Upper lobe of right lung (tissue), 1 donor: ENCODE measurements around the gene RBM44. TPM values are rescaled to one million over a fixed set of nuclear protein-coding genes. Genes with fewer than 3 reads are reported as not detected.
"Not testable (repeated sequence)": the region's sequence is repeated elsewhere in the genome, so short reads cannot be mapped to it uniquely, and the experiment has no call there.

Experiments
- ATAC-seq: fragments of 200-7000 bp; cut with Tn5 transposase; one replicate; pipeline ENCODE4 v1.9.1; 2020; ENCODE audit warnings: mild to moderate bottlenecking, moderate library complexity
- DNase-seq: peaks from one replicate; pipeline ENCODE4 v3.0.0-alpha.2; 2020
- H3K27ac ChIP-seq: fragments of 200-600 bp; one replicate; pipeline ENCODE4 v1.8.0; 2022
- H3K27me3 ChIP-seq: fragments of 200-600 bp; one replicate; pipeline ENCODE4 v1.8.0; 2022; ENCODE audit warnings: mild to moderate bottlenecking
- H3K36me3 ChIP-seq: fragments of 200-600 bp; one replicate; pipeline ENCODE4 v1.8.0; 2022
- H3K4me1 ChIP-seq: fragments of 200-600 bp; one replicate; pipeline ENCODE4 v1.8.0; 2022
- H3K4me3 ChIP-seq: fragments of 200-600 bp; one replicate; pipeline ENCODE4 v1.8.0; 2022; ENCODE audit warnings: mild to moderate bottlenecking
- H3K9me3 ChIP-seq: fragments of 200-600 bp; one replicate; pipeline ENCODE4 v1.8.0; 2022
- CTCF ChIP-seq: fragments of 200-600 bp; IDR thresholded peaks from one replicate; pipeline ENCODE4 v1.8.0; 2022; ENCODE audit warnings: antibody characterized with exemption
- intact Hi-C: fragments of 100-400 bp; cut with DNase I; formaldehyde crosslinking; loops from one replicate; pipeline ENCODE4 v1.11.0; 2022
- total RNA-seq: library from RNA; stranded (reverse); fragmentation: NEBNext Ultra II Directional; extraction: Animal tissue kit (Norgen Biotek cat#: 25700); gene quantifications from one replicate; pipeline ENCODE4 v1.2.1, GENCODE V29; 2021
- donor health status: DM: no; HTN: yes; CAD: no; lungs with severe emphysema.

The RBM44 gene
- total RNA-seq, 1 donor from 2014 or later: 1.8 TPM

- Histone ChIP-seq H3K4me3 (no peak overlapping the region), H3K9me3 (no peaks in the 10 kb centered on the region), H3K36me3 (peaks cover 96% of the 10 kb centered on the region), H3K4me1 (no peaks in the 10 kb centered on the region), H3K27me3 (no peaks in the 10 kb centered on the region), H3K27ac (no peak overlapping the region)
- peak; percentile 94 for ATAC-seq
- intact Hi-C loops: no loop called here
- TF ChIP-seq CTCF: peak; percentile 62
- no peak for DNase-seq
Measured at GRCh38 chr2:237774811-237775553, 23.6 kb upstream of the RBM44 start.

GRCh38 chr2:237779521-237779920, 19.1 kb upstream of the RBM44 start:
- no peaks in the 10 kb centered on the region for H3K27me3 ChIP-seq
- H3K4me3 ChIP-seq: no peak overlapping the region
- H3K36me3 ChIP-seq: peaks cover 77% of the 10 kb centered on the region
- TF ChIP-seq CTCF: no peak
- no peak overlapping the region for H3K27ac ChIP-seq
- intact Hi-C loops: no loop called here
- H3K4me1 ChIP-seq: no peaks in the 10 kb centered on the region
- no peak for DNase-seq
- H3K9me3 ChIP-seq: no peaks in the 10 kb centered on the region
- ATAC-seq: no peak

GRCh38 chr2:237782181-237782580, 16.4 kb upstream of the RBM44 start:
- intact Hi-C loops: no loop called here
- H3K36me3 ChIP-seq: peaks cover 53% of the 10 kb centered on the region
- ATAC-seq: peak; percentile 36

GRCh38 chr2:237783678-237784077, 14.9 kb upstream of the RBM44 start:
- H3K4me3 ChIP-seq, DNase-seq, H3K9me3 ChIP-seq, H3K4me1 ChIP-seq, H3K27ac ChIP-seq, H3K27me3 ChIP-seq, intact Hi-C loops, ATAC-seq: not testable (repeated sequence)
- H3K36me3 ChIP-seq: peaks cover 38% of the 10 kb centered on the region

More at GRCh38 chr2:237782181-237782580, 16.4 kb upstream of the RBM44 start:
- H3K9me3 ChIP-seq: peaks cover 4% of the 10 kb centered on the region
- H3K4me1 ChIP-seq: no peaks in the 10 kb centered on the region
- H3K4me3 ChIP-seq: no peak overlapping the region
- no peak for TF ChIP-seq CTCF
- no peaks in the 10 kb centered on the region for H3K27me3 ChIP-seq
- DNase-seq: no peak
- H3K27ac ChIP-seq: no peak overlapping the region

- no peak for DNase-seq
- H3K9me3 ChIP-seq: peaks cover 7% of the 10 kb centered on the region
- intact Hi-C loops: no loop called here
- no peak overlapping the region for H3K4me3 ChIP-seq
- no peaks in the 10 kb centered on the region for H3K27me3 ChIP-seq
- H3K36me3 ChIP-seq: peaks cover 5% of the 10 kb centered on the region
- ATAC-seq: no peak
- TF ChIP-seq CTCF: no peak
- H3K27ac ChIP-seq: no peak overlapping the region
- no peaks in the 10 kb centered on the region for H3K4me1 ChIP-seq
Measured at GRCh38 chr2:237786936-237787335, 11.6 kb upstream of the RBM44 start.

GRCh38 chr2:237790353-237790752, 8.2 kb upstream of the RBM44 start:
- H3K9me3 ChIP-seq: peaks cover 7% of the 10 kb centered on the region
- no peaks in the 10 kb centered on the region for H3K36me3 ChIP-seq
- DNase-seq (no peak), ATAC-seq (no peak)
- intact Hi-C loops: no loop called here
- no peaks in the 10 kb centered on the region for H3K27me3 ChIP-seq
- H3K27ac ChIP-seq: no peak overlapping the region
- no peaks in the 10 kb centered on the region for H3K4me1 ChIP-seq
- no peak overlapping the region for H3K4me3 ChIP-seq
- TF ChIP-seq CTCF: no peak
